Measurements from ENCODE around the gene CDC42EP5. TPM values are rescaled to one million over a fixed set of nuclear protein-coding genes. Genes with fewer than 3 reads are reported as not detected.

The CDC42EP5 gene
- total RNA-seq (not detected), polyA plus RNA-seq (not detected), total RNA-seq (not detected)

- Histone ChIP-seq H3K4me1 (ENCODE audit: control insufficient read depth in 2 of 2, insufficient read depth in 2 of 2, low read length in 2 of 2) (no peaks in the 10 kb centered on the region), H3K27ac (ENCODE audit: low read depth, low read length) (no peak within 1 kb of the TSS), H3K4me3 (ENCODE audit: low read length) (no peak within 1 kb of the TSS), H3K27me3 (ENCODE audit: control insufficient read depth in 2 of 2, insufficient read depth in 2 of 2, low read length in 2 of 2) (peaks cover 0 to 4% of the 10 kb centered on the region in 2 donors), H3K9me3 (ENCODE audit: control insufficient read depth in 2 of 3, low read length in 3 of 3) (no peaks in the 10 kb centered on the region), H3K36me3 (ENCODE audit: control insufficient read depth in 2 of 3, insufficient read depth in 3 of 3, low read length in 3 of 3) (no peaks in the 10 kb centered on the region)
- DNase-seq: no peak
- CTCF ChIA-PET: no interaction called here
- ATAC-seq: peak; percentile 37
- peaks cover 0 to 3% (median 0%) of the 10 kb centered on the region in 11 donors for H3K9me3 Mint-ChIP-seq
- POLR2A ChIA-PET: interaction anchor here (0.6 kb wide), 1 partner anchor 412 kb away, joined by 3 read pairs; no protein-coding TSS in a partner anchor
- H3K4me1 Mint-ChIP-seq: peaks cover 7 to 19% (median 14%) of the 10 kb centered on the region in 7 donors
- intact Hi-C loops (cut with micrococcal nuclease): no loop called here
- no peaks in the 10 kb centered on the region for H3K36me3 Mint-ChIP-seq
- peak within 1 kb of the TSS in 1 of 9 donors; percentile 57 for H3K27ac Mint-ChIP-seq
- H3K4me3 Mint-ChIP-seq: peak within 1 kb of the TSS in 2 of 10 donors; percentile 5 to 35
- peaks cover 41 to 66% (median 59%) of the 10 kb centered on the region in 5 donors for H3K27me3 Mint-ChIP-seq
These were observed at the start of gene CDC42EP5 for GRCh38 chr19:54473071-54473891. Gene CDC42EP5, minus strand, starts transcription at chr19:54473296. Its CDS starts 7,749 bp downstream, at chr19:54465547.

GRCh38 chr19:54521860-54522513, 48.9 kb upstream of the CDC42EP5 start:
- Histone ChIP-seq H3K4me1 (ENCODE audit: control insufficient read depth in 2 of 2, insufficient read depth in 2 of 2, low read length in 2 of 2) (peaks cover 13 to 16% of the 10 kb centered on the region in 2 donors), H3K36me3 (ENCODE audit: control insufficient read depth in 2 of 3, insufficient read depth in 3 of 3, low read length in 3 of 3) (no peaks in the 10 kb centered on the region), H3K27ac (ENCODE audit: low read depth, low read length) (no peak overlapping the region), H3K27me3 (ENCODE audit: control insufficient read depth in 2 of 2, insufficient read depth in 2 of 2, low read length in 2 of 2) (no peaks in the 10 kb centered on the region), H3K9me3 (ENCODE audit: control insufficient read depth in 2 of 3, low read length in 3 of 3) (no peaks in the 10 kb centered on the region), H3K4me3 (ENCODE audit: low read length) (no peak overlapping the region)
- DNase-seq (no peak), ATAC-seq (no peak)
- ChIA-PET POLR2A (no interaction called here), CTCF (no interaction called here)
- peaks cover 0 to 7% (median 1%) of the 10 kb centered on the region in 5 donors for H3K36me3 Mint-ChIP-seq
- H3K4me1 Mint-ChIP-seq: peaks cover 25 to 56% (median 39%) of the 10 kb centered on the region in 7 donors
- H3K27ac Mint-ChIP-seq: peak overlapping the region in 1 of 9 donors; percentile 87
- intact Hi-C loops (cut with micrococcal nuclease): loop anchor here in 1 of 2 donors (1.0 kb wide), 1 partner anchor 10 kb away; no protein-coding TSS in a partner anchor
- peaks cover 0 to 7% (median 4%) of the 10 kb centered on the region in 11 donors for H3K9me3 Mint-ChIP-seq
- peak overlapping the region in 8 of 10 donors; percentile 29 to 81 (median 63) for H3K4me3 Mint-ChIP-seq
- H3K27me3 Mint-ChIP-seq: peaks cover 2 to 37% (median 28%) of the 10 kb centered on the region in 5 donors

- Histone ChIP-seq H3K4me3 (ENCODE audit: low read length) (peak overlapping the region; percentile 2), H3K36me3 (ENCODE audit: control insufficient read depth in 2 of 3, insufficient read depth in 3 of 3, low read length in 3 of 3) (no peaks in the 10 kb centered on the region), H3K27ac (ENCODE audit: low read depth, low read length) (no peak overlapping the region), H3K27me3 (ENCODE audit: control insufficient read depth in 2 of 2, insufficient read depth in 2 of 2, low read length in 2 of 2) (no peaks in the 10 kb centered on the region), H3K4me1 (ENCODE audit: control insufficient read depth in 2 of 2, insufficient read depth in 2 of 2, low read length in 2 of 2) (peaks cover 13 to 16% of the 10 kb centered on the region in 2 donors), H3K9me3 (ENCODE audit: control insufficient read depth in 2 of 3, low read length in 3 of 3) (no peaks in the 10 kb centered on the region)
- Mint-ChIP-seq H3K36me3 (peaks cover 0 to 7% (median 2%) of the 10 kb centered on the region in 5 donors), H3K27me3 (peaks cover 2 to 33% (median 24%) of the 10 kb centered on the region in 5 donors), H3K27ac (peak overlapping the region in 3 of 9 donors; percentile 12 to 87 (median 26)), H3K4me1 (peaks cover 25 to 56% (median 39%) of the 10 kb centered on the region in 7 donors), H3K9me3 (peaks cover 0 to 7% (median 4%) of the 10 kb centered on the region in 11 donors), H3K4me3 (peak overlapping the region; percentile 27 to 81 (median 67))
- ChIA-PET CTCF (no interaction called here), POLR2A (no interaction called here)
- DNase-seq (peak in 2 of 9 donors; percentile 1 to 36), ATAC-seq (no peak)
- intact Hi-C loops (cut with micrococcal nuclease): loop anchor here in 1 of 2 donors (1.0 kb wide), 1 partner anchor 11 kb away; no protein-coding TSS in a partner anchor
These were observed 48.1 kb upstream of the CDC42EP5 start for GRCh38 chr19:54521022-54521859.

- H3K4me3 Mint-ChIP-seq: peak overlapping the region in 2 of 10 donors; percentile 1 to 79
- no peak for ATAC-seq
- H3K27me3 Mint-ChIP-seq: peaks cover 11 to 40% (median 38%) of the 10 kb centered on the region in 5 donors
- H3K9me3 ChIP-seq (ENCODE audit: control insufficient read depth in 2 of 3, low read length in 3 of 3): no peaks in the 10 kb centered on the region
- intact Hi-C loops (cut with micrococcal nuclease): no loop called here
- no peaks in the 10 kb centered on the region for H3K27me3 ChIP-seq (ENCODE audit: control insufficient read depth in 2 of 2, insufficient read depth in 2 of 2, low read length in 2 of 2)
- H3K4me1 Mint-ChIP-seq: peaks cover 27 to 56% (median 39%) of the 10 kb centered on the region in 7 donors
- H3K4me1 ChIP-seq (ENCODE audit: control insufficient read depth in 2 of 2, insufficient read depth in 2 of 2, low read length in 2 of 2): peaks cover 13 to 16% of the 10 kb centered on the region in 2 donors
- H3K9me3 Mint-ChIP-seq: peaks cover 2 to 11% (median 5%) of the 10 kb centered on the region in 11 donors
- POLR2A ChIA-PET: interaction anchor here (0.6 kb wide), 1 partner anchor 91 kb away, joined by 8 read pairs; no protein-coding TSS in a partner anchor
- H3K27ac Mint-ChIP-seq: peak overlapping the region in 2 of 9 donors; percentile 5 to 87
- no peak overlapping the region for H3K4me3 ChIP-seq (ENCODE audit: low read length)
- DNase-seq: peak in 1 of 9 donors; percentile 45
- H3K27ac ChIP-seq (ENCODE audit: low read depth, low read length): no peak overlapping the region
- CTCF ChIA-PET: no interaction called here
- peaks cover 0 to 5% (median 4%) of the 10 kb centered on the region in 5 donors for H3K36me3 Mint-ChIP-seq
- no peaks in the 10 kb centered on the region for H3K36me3 ChIP-seq (ENCODE audit: control insufficient read depth in 2 of 3, insufficient read depth in 3 of 3, low read length in 3 of 3)
These were observed 45.7 kb upstream of the CDC42EP5 start for GRCh38 chr19:54518844-54519243.

- peaks cover 19 to 43% (median 28%) of the 10 kb centered on the region in 7 donors for H3K4me1 Mint-ChIP-seq
- H3K9me3 Mint-ChIP-seq: peaks cover 2 to 11% (median 6%) of the 10 kb centered on the region in 11 donors
- Histone ChIP-seq H3K27ac (ENCODE audit: low read depth, low read length) (no peak overlapping the region), H3K4me1 (ENCODE audit: control insufficient read depth in 2 of 2, insufficient read depth in 2 of 2, low read length in 2 of 2) (peaks cover 10 to 11% of the 10 kb centered on the region in 2 donors), H3K9me3 (ENCODE audit: control insufficient read depth in 2 of 3, low read length in 3 of 3) (no peaks in the 10 kb centered on the region), H3K36me3 (ENCODE audit: control insufficient read depth in 2 of 3, insufficient read depth in 3 of 3, low read length in 3 of 3) (no peaks in the 10 kb centered on the region), H3K4me3 (ENCODE audit: low read length) (no peak overlapping the region), H3K27me3 (ENCODE audit: control insufficient read depth in 2 of 2, insufficient read depth in 2 of 2, low read length in 2 of 2) (no peaks in the 10 kb centered on the region)
- peak overlapping the region in 1 of 10 donors; percentile 13 for H3K4me3 Mint-ChIP-seq
- intact Hi-C loops (cut with micrococcal nuclease): no loop called here
- peaks cover 11 to 51% (median 38%) of the 10 kb centered on the region in 5 donors for H3K27me3 Mint-ChIP-seq
- ChIA-PET POLR2A (no interaction called here), CTCF (no interaction called here)
- peaks cover 0 to 4% (median 2%) of the 10 kb centered on the region in 5 donors for H3K36me3 Mint-ChIP-seq
- DNase-seq (peak; percentile 6 to 73 (median 36)), ATAC-seq (peak; percentile 74)
- H3K27ac Mint-ChIP-seq: no peak overlapping the region
These were observed 44.4 kb upstream of the CDC42EP5 start for GRCh38 chr19:54517483-54517882.

- peaks cover 2 to 21% (median 7%) of the 10 kb centered on the region in 7 donors for H3K4me1 Mint-ChIP-seq
- intact Hi-C loops (cut with micrococcal nuclease): no loop called here
- Histone ChIP-seq H3K27me3 (ENCODE audit: control insufficient read depth in 2 of 2, insufficient read depth in 2 of 2, low read length in 2 of 2) (no peaks in the 10 kb centered on the region), H3K4me3 (ENCODE audit: low read length) (no peak overlapping the region), H3K9me3 (ENCODE audit: control insufficient read depth in 2 of 3, low read length in 3 of 3) (no peaks in the 10 kb centered on the region), H3K27ac (ENCODE audit: low read depth, low read length) (no peak overlapping the region), H3K4me1 (ENCODE audit: control insufficient read depth in 2 of 2, insufficient read depth in 2 of 2, low read length in 2 of 2) (peaks cover 0 to 3% of the 10 kb centered on the region in 2 donors), H3K36me3 (ENCODE audit: control insufficient read depth in 2 of 3, insufficient read depth in 3 of 3, low read length in 3 of 3) (no peaks in the 10 kb centered on the region)
- ATAC-seq (no peak), DNase-seq (no peak)
- peaks cover 0 to 4% (median 2%) of the 10 kb centered on the region in 5 donors for H3K36me3 Mint-ChIP-seq
- H3K4me3 Mint-ChIP-seq: no peak overlapping the region
- CTCF ChIA-PET: no interaction called here
- peaks cover 11 to 40% (median 22%) of the 10 kb centered on the region in 5 donors for H3K27me3 Mint-ChIP-seq
- peaks cover 2 to 11% (median 6%) of the 10 kb centered on the region in 11 donors for H3K9me3 Mint-ChIP-seq
- no peak overlapping the region for H3K27ac Mint-ChIP-seq
- POLR2A ChIA-PET: no interaction called here
These were observed 42.1 kb upstream of the CDC42EP5 start for GRCh38 chr19:54515156-54515555.
